Keratinocyte (primary cell): ENCODE data around the gene GAP43.

Experiments
- EZH2 ChIP-seq: IDR thresholded peaks from one replicate; pipeline ENCODE4 v1.6.1; 2012; ENCODE audit warnings: inconsistent platforms, mild to moderate bottlenecking, low read length, moderate library complexity
- TF ChIP-seq, protein P1 (sequence below), 3 experiments: IDR thresholded peaks in 1 of 3; conservative IDR thresholded peaks in 1 of 3; optimal IDR thresholded peaks in 1 of 3; 2 replicates in 2 of 3; 3 replicates in 1 of 3; pipeline versions ENCODE3 to v1.5.1; 2011; ENCODE audit warnings: low read length in 3 of 3, mild to moderate bottlenecking in 3 of 3, moderate library complexity in 2 of 3, control low read depth in 1 of 3, inconsistent platforms in 1 of 3; ENCODE audit not compliant: insufficient read depth in 2 of 3; ENCODE audit errors: extremely low read depth in 1 of 3

GRCh38 chr3:115681736-115682135 lies 58.4 kb downstream of the GAP43 start:
- TF ChIP-seq, protein P1, sequence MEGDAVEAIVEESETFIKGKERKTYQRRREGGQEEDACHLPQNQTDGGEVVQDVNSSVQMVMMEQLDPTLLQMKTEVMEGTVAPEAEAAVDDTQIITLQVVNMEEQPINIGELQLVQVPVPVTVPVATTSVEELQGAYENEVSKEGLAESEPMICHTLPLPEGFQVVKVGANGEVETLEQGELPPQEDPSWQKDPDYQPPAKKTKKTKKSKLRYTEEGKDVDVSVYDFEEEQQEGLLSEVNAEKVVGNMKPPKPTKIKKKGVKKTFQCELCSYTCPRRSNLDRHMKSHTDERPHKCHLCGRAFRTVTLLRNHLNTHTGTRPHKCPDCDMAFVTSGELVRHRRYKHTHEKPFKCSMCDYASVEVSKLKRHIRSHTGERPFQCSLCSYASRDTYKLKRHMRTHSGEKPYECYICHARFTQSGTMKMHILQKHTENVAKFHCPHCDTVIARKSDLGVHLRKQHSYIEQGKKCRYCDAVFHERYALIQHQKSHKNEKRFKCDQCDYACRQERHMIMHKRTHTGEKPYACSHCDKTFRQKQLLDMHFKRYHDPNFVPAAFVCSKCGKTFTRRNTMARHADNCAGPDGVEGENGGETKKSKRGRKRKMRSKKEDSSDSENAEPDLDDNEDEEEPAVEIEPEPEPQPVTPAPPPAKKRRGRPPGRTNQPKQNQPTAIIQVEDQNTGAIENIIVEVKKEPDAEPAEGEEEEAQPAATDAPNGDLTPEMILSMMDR (optimal IDR thresholded peaks at IDR 0.05 in 1 of 3, IDR thresholded peaks at IDR 0.05 in 1 of 3, conservative IDR thresholded peaks at IDR 0.05 in 1 of 3; ENCODE audit: extremely low read depth in 1 of 3, insufficient read depth in 2 of 3, low read length in 3 of 3): no peak
- no peak for TF ChIP-seq EZH2
